ENCODE measurements around the gene ACO1.

DNA sequence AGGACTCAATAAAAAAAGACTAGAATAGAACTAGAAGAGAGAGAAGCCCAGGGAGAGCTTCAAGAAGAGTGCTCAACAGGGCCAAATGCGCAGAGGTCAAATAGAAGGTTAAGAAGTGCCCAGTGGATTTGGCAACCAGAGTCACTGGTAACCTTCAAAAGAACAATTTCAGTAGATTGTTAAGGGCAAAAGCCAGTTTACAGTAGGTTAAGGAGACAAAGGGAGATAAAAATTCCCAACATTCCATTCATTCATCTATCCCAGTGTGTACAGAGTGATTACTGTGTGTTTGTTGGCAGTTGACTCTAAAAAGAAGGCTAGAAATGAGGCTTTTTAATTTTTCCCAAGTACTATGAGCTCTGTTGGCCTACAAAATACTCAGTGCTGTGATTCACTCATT is 72.1 kb downstream of the ACO1 start:
- TF ChIP-seq, protein P1, sequence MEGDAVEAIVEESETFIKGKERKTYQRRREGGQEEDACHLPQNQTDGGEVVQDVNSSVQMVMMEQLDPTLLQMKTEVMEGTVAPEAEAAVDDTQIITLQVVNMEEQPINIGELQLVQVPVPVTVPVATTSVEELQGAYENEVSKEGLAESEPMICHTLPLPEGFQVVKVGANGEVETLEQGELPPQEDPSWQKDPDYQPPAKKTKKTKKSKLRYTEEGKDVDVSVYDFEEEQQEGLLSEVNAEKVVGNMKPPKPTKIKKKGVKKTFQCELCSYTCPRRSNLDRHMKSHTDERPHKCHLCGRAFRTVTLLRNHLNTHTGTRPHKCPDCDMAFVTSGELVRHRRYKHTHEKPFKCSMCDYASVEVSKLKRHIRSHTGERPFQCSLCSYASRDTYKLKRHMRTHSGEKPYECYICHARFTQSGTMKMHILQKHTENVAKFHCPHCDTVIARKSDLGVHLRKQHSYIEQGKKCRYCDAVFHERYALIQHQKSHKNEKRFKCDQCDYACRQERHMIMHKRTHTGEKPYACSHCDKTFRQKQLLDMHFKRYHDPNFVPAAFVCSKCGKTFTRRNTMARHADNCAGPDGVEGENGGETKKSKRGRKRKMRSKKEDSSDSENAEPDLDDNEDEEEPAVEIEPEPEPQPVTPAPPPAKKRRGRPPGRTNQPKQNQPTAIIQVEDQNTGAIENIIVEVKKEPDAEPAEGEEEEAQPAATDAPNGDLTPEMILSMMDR (IDR thresholded peaks at IDR 0.05) = no peak
- TF ChIP-seq POLR2A (IDR thresholded peaks at IDR 0.05) = no peak
- no peak for TF ChIP-seq POLR2AphosphoS5 (IDR thresholded peaks at IDR 0.05)
